M059J (cell line): ENCODE data around the gene SPTAN1. TPM values are rescaled to one million over a fixed set of nuclear protein-coding genes. Genes with fewer than 3 reads are reported as not detected.

Experiments
- DNase-seq: peaks from one replicate; pipeline ENCODE4 v3.0.0-alpha.2; 2012; ENCODE audit warnings: low read depth
- total RNA-seq: library from RNA; depleted of rRNA; stranded (reverse); fragments of >200 nt; shearing (Covaris generic); gene quantifications from 2 replicates; pipeline ENCODE4 v1.2.3, GENCODE V29; 2014

Gene SPTAN1
- total RNA-seq, 1 experiment from 2014 or later = 198 TPM

GRCh38 chr9:128595471-128595870 is 43.1 kb downstream of the SPTAN1 start:
- DNase-seq = no peak

DNA sequence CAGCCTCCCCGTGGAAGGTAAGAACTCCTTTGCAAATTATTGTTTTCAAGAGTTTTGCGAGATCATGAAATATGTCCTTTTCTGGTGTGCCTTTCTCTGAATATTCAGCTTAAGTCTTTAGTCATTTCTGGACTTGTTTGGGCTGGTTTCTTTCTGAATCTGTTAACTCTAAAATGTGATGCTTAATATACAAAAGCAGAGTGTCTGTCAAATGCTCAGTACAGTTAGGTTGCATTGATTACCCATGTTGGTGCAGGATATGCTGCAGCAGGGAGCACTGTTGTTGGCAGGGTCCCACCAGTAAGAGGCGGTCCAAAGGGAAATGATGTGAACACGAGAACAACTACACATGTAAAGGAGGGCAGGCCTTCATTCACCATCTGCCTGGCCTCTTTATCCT is 47.7 kb downstream of the SPTAN1 start:
- DNase-seq = no peak

DNA sequence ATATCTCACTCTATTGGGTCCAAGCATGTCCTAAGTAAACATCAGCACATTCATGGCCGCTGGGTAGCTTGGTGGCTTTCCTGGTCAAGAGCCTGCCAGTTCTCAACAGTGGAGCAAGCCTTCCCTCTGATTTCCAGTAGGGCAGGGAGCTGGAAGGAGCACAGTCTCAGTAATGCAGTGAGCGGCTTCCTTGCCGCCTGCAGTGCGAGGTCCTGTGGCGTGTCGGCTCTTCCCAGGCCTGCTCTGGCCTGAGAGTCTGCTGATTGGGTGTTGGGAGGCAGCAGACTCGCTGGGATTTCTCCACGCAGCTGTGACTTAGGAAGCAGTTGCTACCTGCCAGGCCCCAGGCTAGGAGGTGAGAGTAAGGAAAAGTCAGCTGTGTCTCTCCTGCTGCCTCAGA is 51.3 kb downstream of the SPTAN1 start:
- no peak for DNase-seq

DNA sequence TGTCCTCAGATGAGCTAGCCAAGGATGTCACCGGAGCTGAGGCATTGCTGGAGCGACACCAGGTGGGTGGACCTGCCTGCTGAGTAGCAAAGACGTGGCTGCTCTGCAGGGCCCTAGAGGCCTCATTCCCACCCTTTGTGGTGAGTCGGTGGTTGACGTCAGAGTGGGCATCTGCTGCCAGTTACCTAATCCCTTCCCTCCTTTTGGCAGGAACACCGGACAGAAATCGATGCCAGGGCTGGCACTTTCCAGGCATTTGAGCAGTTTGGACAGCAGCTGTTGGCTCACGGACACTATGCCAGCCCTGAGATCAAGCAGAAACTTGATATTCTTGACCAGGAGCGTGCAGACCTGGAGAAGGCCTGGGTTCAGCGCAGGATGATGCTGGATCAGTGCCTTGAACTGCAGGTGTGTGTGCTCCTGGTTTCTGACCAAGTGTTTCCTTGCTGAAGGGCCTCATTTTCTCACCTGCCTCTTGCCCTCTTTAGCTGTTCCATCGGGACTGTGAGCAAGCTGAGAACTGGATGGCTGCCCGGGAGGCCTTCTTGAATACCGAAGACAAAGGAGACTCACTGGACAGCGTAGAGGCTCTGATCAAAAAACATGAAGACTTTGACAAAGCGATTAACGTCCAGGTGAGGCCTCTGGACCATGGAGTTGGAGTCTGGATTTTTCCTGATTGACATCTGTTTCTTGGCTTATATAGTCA is 55.4 kb downstream of the SPTAN1 start:
- no peak for DNase-seq

- DNase-seq = no peak
Measured at GRCh38 chr9:128610897-128611296, 58.5 kb downstream of the SPTAN1 start.

- DNase-seq = no peak
Measured at GRCh38 chr9:128611600-128612394, 59.4 kb downstream of the SPTAN1 start.

DNA sequence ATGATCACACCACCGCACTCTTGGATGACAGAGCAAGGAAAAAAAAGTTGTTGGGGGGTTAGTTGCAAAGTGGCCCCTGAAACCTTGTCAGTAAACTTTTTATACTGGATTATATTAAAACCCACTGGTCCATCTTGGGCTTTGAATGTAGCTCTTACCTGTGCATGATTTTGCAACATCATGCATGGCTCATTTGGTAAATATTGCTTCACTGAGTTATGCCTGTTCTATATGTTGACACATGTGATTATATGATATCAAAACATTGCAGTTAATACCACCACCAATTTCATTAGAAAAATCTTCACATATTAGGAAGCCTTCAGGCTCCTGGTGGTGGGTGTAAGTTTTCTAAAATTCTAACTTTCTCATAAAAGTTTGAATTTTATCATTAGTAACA is 62.3 kb downstream of the SPTAN1 start:
- no peak for DNase-seq

GRCh38 chr9:128615571-128615970 is 63.2 kb downstream of the SPTAN1 start:
- DNase-seq = no peak

GRCh38 chr9:128617943-128618342 is 65.6 kb downstream of the SPTAN1 start:
- no peak for DNase-seq

GRCh38 chr9:128619127-128619526 is 66.7 kb downstream of the SPTAN1 start:
- no peak for DNase-seq

- no peak for DNase-seq
Measured at GRCh38 chr9:128619779-128620178, 67.4 kb downstream of the SPTAN1 start.

DNA sequence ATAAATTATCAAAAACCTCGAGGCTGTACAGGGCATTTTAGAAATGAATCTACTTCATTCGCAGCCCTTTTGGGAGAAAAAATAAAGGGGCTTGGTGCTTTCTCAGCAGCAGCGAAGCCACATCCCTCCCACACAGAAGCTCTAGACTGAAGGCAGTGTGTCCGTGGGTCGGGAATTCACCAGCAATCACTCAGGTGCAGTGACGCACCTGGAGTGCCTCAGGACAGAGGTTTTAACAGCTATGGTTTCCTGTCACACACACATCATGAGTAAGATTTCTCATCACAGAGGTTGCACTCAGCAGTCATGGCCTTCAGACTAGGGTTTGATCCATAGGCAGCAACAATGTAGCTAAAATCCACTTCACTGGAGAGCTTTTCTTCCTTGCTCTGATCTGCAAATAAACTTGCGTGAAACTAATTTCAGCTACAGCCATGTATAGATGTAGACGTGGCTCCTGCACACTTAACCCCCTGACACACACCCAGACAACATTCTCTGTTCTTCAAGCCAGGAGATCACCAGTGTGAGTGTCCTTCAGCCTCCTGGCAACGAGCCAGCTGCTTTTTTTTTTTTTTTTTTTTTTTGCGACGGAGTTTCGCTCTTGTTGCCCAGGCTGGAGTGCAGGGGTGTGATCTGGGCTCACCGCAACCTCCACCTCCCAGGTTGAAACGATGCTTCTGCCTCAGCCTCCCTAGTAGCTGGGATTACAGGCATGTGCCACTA is 69.5 kb downstream of the SPTAN1 start:
- no peak for DNase-seq

GRCh38 chr9:128624566-128624965 is 72.2 kb downstream of the SPTAN1 start:
- DNase-seq = no peak

- DNase-seq = no peak
Measured at GRCh38 chr9:128625391-128626146, 73.2 kb downstream of the SPTAN1 start.

GRCh38 chr9:128626181-128626580 is 73.8 kb downstream of the SPTAN1 start:
- DNase-seq = no peak

DNA sequence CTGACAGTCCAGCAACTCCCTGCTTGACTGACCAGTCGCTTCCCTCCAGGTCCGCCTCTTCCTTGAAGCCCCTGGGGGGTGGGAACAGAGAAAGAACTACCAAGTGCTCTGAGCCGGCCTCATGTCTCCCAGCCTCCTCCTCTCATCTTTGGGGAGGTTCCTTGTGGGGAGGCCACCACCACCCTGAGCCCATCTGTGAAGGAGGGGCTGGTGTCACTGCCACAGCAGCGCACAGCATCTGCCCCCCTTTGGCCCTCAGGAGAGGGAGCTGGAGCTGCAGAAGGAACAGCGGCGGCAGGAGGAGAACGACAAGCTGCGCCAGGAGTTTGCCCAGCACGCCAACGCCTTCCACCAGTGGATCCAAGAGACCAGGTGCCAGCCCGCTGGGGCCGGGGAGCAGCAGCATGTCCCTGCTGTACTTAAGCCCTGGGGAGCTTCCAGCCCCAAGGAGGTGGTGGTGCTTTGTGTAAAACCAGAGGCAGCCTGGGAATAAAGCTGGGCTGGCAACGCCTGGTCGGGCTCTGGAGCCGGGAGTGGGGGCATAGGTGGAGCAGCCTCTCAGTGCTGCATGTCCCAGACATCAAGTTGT is 74.8 kb downstream of the SPTAN1 start:
- no peak for DNase-seq

DNA sequence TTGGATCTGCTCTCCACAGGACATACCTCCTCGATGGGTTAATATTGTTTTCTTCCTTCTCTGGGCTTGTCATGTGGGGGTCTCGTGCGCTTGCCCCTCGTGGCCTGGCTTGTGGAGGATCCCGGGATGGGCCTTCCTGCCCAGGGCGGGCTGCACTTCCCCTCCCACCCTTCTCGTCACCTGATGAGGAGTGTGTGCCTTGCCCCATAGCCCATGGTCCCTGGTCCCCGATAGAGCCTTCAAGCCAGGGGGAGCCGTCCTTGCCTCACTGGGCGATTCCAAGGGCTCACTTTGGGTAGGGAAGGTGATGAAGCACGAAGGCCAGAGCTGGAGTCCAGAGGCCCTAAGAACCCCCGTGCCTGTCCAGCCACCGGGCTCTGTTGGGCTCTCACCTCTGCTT is 75.5 kb downstream of the SPTAN1 start:
- no peak for DNase-seq

GRCh38 chr9:128628471-128629048 is 76.2 kb downstream of the SPTAN1 start:
- DNase-seq = no peak

- no peak for DNase-seq
Measured at GRCh38 chr9:128629136-128629535, 76.7 kb downstream of the SPTAN1 start.

- no peak for DNase-seq
Measured at GRCh38 chr9:128629852-128630545, 77.6 kb downstream of the SPTAN1 start.

GRCh38 chr9:128631636-128632035 is 79.2 kb downstream of the SPTAN1 start:
- DNase-seq = no peak
